ENCODE results near the gene PATJ.
A peak's percentile ranks its signal among the peaks of the same experiment; 100 is the strongest.

The PATJ gene

GRCh38 chr1:62068416-62068843, 326.1 kb downstream of the PATJ start:
- TF ChIP-seq CTCF (IDR thresholded peaks at IDR 0.05; ENCODE audit: extremely low read depth, missing control alignments) = no peak
- DNase-seq (ENCODE audit: low spot score) = no peak

GRCh38 chr1:62068978-62069377, 326.7 kb downstream of the PATJ start:
- no peak for TF ChIP-seq CTCF (IDR thresholded peaks at IDR 0.05; ENCODE audit: extremely low read depth, missing control alignments)

GRCh38 chr1:62070384-62071011, 328.2 kb downstream of the PATJ start:
- no peak for TF ChIP-seq CTCF (IDR thresholded peaks at IDR 0.05; ENCODE audit: extremely low read depth, missing control alignments)
- DNase-seq (ENCODE audit: low spot score) = no peak

More at GRCh38 chr1:62068978-62069377, 326.7 kb downstream of the PATJ start:
- DNase-seq (ENCODE audit: low spot score) = no peak

GRCh38 chr1:62071695-62072094, 329.4 kb downstream of the PATJ start:
- TF ChIP-seq CTCF (IDR thresholded peaks at IDR 0.05; ENCODE audit: extremely low read depth, missing control alignments) = no peak
- no peak for DNase-seq (ENCODE audit: low spot score)

- TF ChIP-seq CTCF (IDR thresholded peaks at IDR 0.05; ENCODE audit: extremely low read depth, missing control alignments) = no peak
- no peak for DNase-seq (ENCODE audit: low spot score)
Observed at GRCh38 chr1:62076286-62076685, 334.0 kb downstream of the PATJ start.

- DNase-seq (ENCODE audit: low spot score) = no peak
- no peak for TF ChIP-seq CTCF (IDR thresholded peaks at IDR 0.05; ENCODE audit: extremely low read depth, missing control alignments)
Observed at GRCh38 chr1:62077821-62078220, 335.5 kb downstream of the PATJ start.

GRCh38 chr1:62082456-62083363, 340.4 kb downstream of the PATJ start:
- DNase-seq (ENCODE audit: low spot score) = peak; percentile 51
- peak; percentile 86 for TF ChIP-seq CTCF (IDR thresholded peaks at IDR 0.05; ENCODE audit: extremely low read depth, missing control alignments)

Measured in GM20000 (cell line).